Measurements from ENCODE around the gene BTBD6. TPM values are rescaled to one million over a fixed set of nuclear protein-coding genes. Genes with fewer than 3 reads are reported as not detected.

The BTBD6 gene
- total and polyA plus RNA-seq, 2 of the 8 experiments (the other 6 are each of a cell fraction or from before 2014, with no cell fraction given): 10.1 to 10.2 TPM

- Histone ChIP-seq H3K23ac (ENCODE audit: insufficient read length) (no peak overlapping the region), H3K4me2 (ENCODE audit: insufficient read depth in 1 of 2, low read depth in 2 of 2, low read length in 2 of 2) (no peak overlapping the region), H2BK15ac (ENCODE audit: low read length) (no peak overlapping the region), H3K14ac (ENCODE audit: insufficient read length) (no peak overlapping the region), H4K20me1 (replicated peaks in 1 of 2; ENCODE audit: control insufficient read depth in 1 of 2, insufficient read depth in 2 of 2, low read length in 2 of 2) (peaks cover 3 to 10% of the 10 kb centered on the region in 2 experiments), H3K36me3 (ENCODE audit: control insufficient read depth in 2 of 4, insufficient read depth in 4 of 4, low read length in 3 of 4) (no peaks in the 10 kb centered on the region), H3K4me1 (replicated peaks in 1 of 4; ENCODE audit: control insufficient read depth in 3 of 4, insufficient read depth in 4 of 4, low read length in 3 of 4) (0 out of 7 replicates have a peak, but pooled peaks cover 0 to 2% (median 0%) of the 10 kb centered on the region in 4 experiments), H4K8ac (ENCODE audit: extremely low read depth, insufficient read depth, low read length) (no peak overlapping the region), H2BK120ac (replicated peaks; ENCODE audit: low read depth, low read length) (no peak overlapping the region), H3K9me3 (ENCODE audit: insufficient read depth in 2 of 2, low read depth in 1 of 2, low read length in 1 of 2) (no peaks in the 10 kb centered on the region), H3K79me2 (ENCODE audit: control insufficient read depth in 1 of 2, insufficient read depth in 2 of 2, low read length in 2 of 2) (no peaks in the 10 kb centered on the region), H2AK5ac (ENCODE audit: low read depth, low read length) (no peak overlapping the region), H3K9ac (replicated peaks in 1 of 4; ENCODE audit: extremely low read depth in 1 of 4, low read depth in 3 of 4, low read length in 3 of 4) (no peak overlapping the region), H3K18ac (ENCODE audit: extremely low read depth, low read length) (no peak overlapping the region), H2BK12ac (ENCODE audit: low read depth, low read length) (no peak overlapping the region), H2BK5ac (ENCODE audit: low read depth, low read length) (no peak overlapping the region), H3K56ac (replicated peaks; ENCODE audit: insufficient read length, low read depth, low read length) (no peak overlapping the region), H3K27ac (ENCODE audit: low read depth, low read length) (no peak overlapping the region), H3K23me2 (ENCODE audit: low read depth, low read length) (no peaks in the 10 kb centered on the region), H4K5ac (ENCODE audit: insufficient read length, low read depth, low read length) (no peak overlapping the region), H3K27me3 (replicated peaks in 1 of 4; ENCODE audit: control insufficient read depth in 3 of 4, extremely low read depth in 1 of 4, insufficient read depth in 3 of 4, low read length in 3 of 4) (no peaks in the 10 kb centered on the region), H4K91ac (replicated peaks; ENCODE audit: insufficient read length, low read length) (no peak overlapping the region), H2AFZ (ENCODE audit: low read length) (no peak overlapping the region), H2BK20ac (ENCODE audit: low read length) (no peak overlapping the region), H3K4me3 (ENCODE audit: extremely low read depth in 1 of 4, insufficient read depth in 2 of 4, low read depth in 3 of 4, low read length in 4 of 4) (no peak overlapping the region), H3K4ac (replicated peaks; ENCODE audit: insufficient read length, low read depth, low read length) (no peak overlapping the region), H3K79me1 (ENCODE audit: low read depth, low read length) (no peaks in the 10 kb centered on the region)
- 85% methylated on average over 8 of the region's 12 CpGs; no CpG with 5 or more reads in 1 of the 2 experiments for WGBS, 2 experiments (ENCODE audit: extremely low coverage in 1 of 2, insufficient coverage in 1 of 2, insufficient read length in 1 of 2, insufficient replicate concordance in 2 of 2, low coverage in 1 of 2, low lambda C conversion rate in 2 of 2, missing lambda C conversion rate in 1 of 2)
- FAIRE-seq (no peak), DNase-seq (ENCODE audit: low read depth in 1 of 2, low spot score in 2 of 2) (no peak)
- POLR2A ChIA-PET (ENCODE audit: partially characterized antibody): no interaction called here
- CTCF ChIA-PET (ENCODE audit: partially characterized antibody): interaction anchor here (0.7 to 1.4 kb wide), 2 partner anchors 12 to 181 kb away, joined by 3 read pairs; no protein-coding TSS in a partner anchor
- no peak for TF ChIP-seq ATF2 (IDR thresholded peaks at IDR 0.05; ENCODE audit: low read length)
- TF ChIP-seq BACH1 (IDR thresholded peaks at IDR 0.05; ENCODE audit: low read length): no peak
- TF ChIP-seq E2F6 (IDR thresholded peaks at IDR 0.05): no peak
- no peak for TF ChIP-seq ATF3 (IDR thresholded peaks at IDR 0.05; ENCODE audit: insufficient read depth, low read depth, low read length)
- TF ChIP-seq TCF12 (IDR thresholded peaks at IDR 0.05; ENCODE audit: low read depth, low read length): no peak
- no peak for TF ChIP-seq KDM4A (IDR thresholded peaks at IDR 0.05; ENCODE audit: low read depth, low read length, severe bottlenecking)
- no peak for TF ChIP-seq KDM5A (IDR thresholded peaks at IDR 0.05; ENCODE audit: low read length)
- TF ChIP-seq JUN (IDR thresholded peaks at IDR 0.05; ENCODE audit: low read depth, low read length): no peak
- no peak for TF ChIP-seq JUND (IDR thresholded peaks at IDR 0.05; ENCODE audit: low read length)
- TF ChIP-seq POLR2A (IDR thresholded peaks at IDR 0.05; ENCODE audit: control extremely low read depth in 1 of 2, low read depth in 2 of 2, low read length in 2 of 2): no peak
- TF ChIP-seq RXRA (IDR thresholded peaks at IDR 0.05; ENCODE audit: insufficient read depth, low read depth, low read length): no peak
- no peak for TF ChIP-seq GABPA (IDR thresholded peaks at IDR 0.05; ENCODE audit: borderline replicate concordance, insufficient read depth, low read length)
- TF ChIP-seq ASH2L (IDR thresholded peaks at IDR 0.05; ENCODE audit: low read length): no peak
These were observed 39.6 kb upstream of the BTBD6 start for GRCh38 chr14:105208738-105209075.

All from H1 (cell line).